GM12878 (cell line): ENCODE results near the gene CSF3. TPM values are rescaled to one million over a fixed set of nuclear protein-coding genes. Genes with fewer than 3 reads are reported as not detected.

ENCODE experiments used
- ASH2L ChIP-seq: fragments of 300-600, 200-600 bp; sonication (generic); IDR thresholded peaks from 2 replicates; pipeline ENCODE4 v1.6.1; 2017; ENCODE audit warnings: low read depth, mild to moderate bottlenecking, borderline replicate concordance
- ATF7 ChIP-seq: fragments of 450-650 bp; IDR thresholded peaks from 2 replicates; pipeline ENCODE4 v1.6.1; 2016; ENCODE audit warnings: low read depth, mild to moderate bottlenecking
- CHD1 ChIP-seq: IDR thresholded peaks from 2 replicates; pipeline ENCODE4 v1.6.1; 2012; ENCODE audit warnings: low read depth, low read length, improper control_type of control experiment
- NFXL1 ChIP-seq: fragments of 450-650 bp; IDR thresholded peaks from 2 replicates; pipeline ENCODE4 v1.6.1; 2017; ENCODE audit warnings: antibody characterized with exemption, mild to moderate bottlenecking, borderline replicate concordance
- NR2F1 ChIP-seq: fragments of 450-650 bp; conservative IDR thresholded peaks from 2 replicates; pipeline ENCODE4 v1.6.1; 2017; ENCODE audit warnings: mild to moderate bottlenecking
- RB1 ChIP-seq: fragments of 450-650 bp; formaldehyde crosslinking; IDR thresholded peaks from 2 replicates; pipeline ENCODE4 v1.6.1; 2017; ENCODE audit warnings: mild to moderate bottlenecking, borderline replicate concordance
- RFX5 ChIP-seq: IDR thresholded peaks from 2 replicates; pipeline ENCODE4 v1.6.1; 2011; ENCODE audit warnings: low read depth, low read length, improper control_type of control experiment
- SREBF2 ChIP-seq: IDR thresholded peaks from 2 replicates; pipeline ENCODE4 v1.6.1; 2012; ENCODE audit warnings: mild to moderate bottlenecking, low read length
- polyA plus RNA-seq, 11 experiments: library from polyadenylated mRNA; depleted of rRNA in 4 of 11; unstranded in 6 of 11; stranded (reverse) in 5 of 11; fragments of >200 nt; fragmentation: Nextera tagmentation in 4 of 11; fragmentation: Illumina TruSeq in 1 of 11; extraction: Ambion mirVana in 4 of 11; extraction: Trizol in 1 of 11; gene quantifications; 1 replicate in 1 of 11; 2 replicates in 10 of 11; pipeline versions ENCODE4 v1.2.1 to v1.2.3, GENCODE V29; 2011 to 2016; ENCODE audit warnings: inconsistent platforms in 2 of 11, missing spikeins in 2 of 11, low read depth in 1 of 11
- total RNA-seq, 4 experiments: library from RNA; depleted of rRNA in 3 of 4; stranded (reverse); fragments of >200 nt in 3 of 4; fragmentation: Illumina TruSeq in 1 of 4; extraction: Trizol in 1 of 4; gene quantifications; 2 replicates each; pipeline versions ENCODE4 v1.2.1 to v1.2.3, GENCODE V29; 2013 to 2021
- TF ChIP-seq, protein P1 (sequence below): fragments of 450-650 bp; IDR thresholded peaks from 2 replicates; pipeline ENCODE4 v1.6.1; 2017; ENCODE audit warnings: antibody characterized with exemption, mild to moderate bottlenecking, moderate library complexity
- TF ChIP-seq, protein P2 (sequence below): fragments of 450-650 bp; IDR thresholded peaks from 2 replicates; pipeline ENCODE4 v1.6.1; 2017; ENCODE audit warnings: mild to moderate bottlenecking, low read depth, inconsistent platforms; ENCODE audit not compliant: poor library complexity, severe bottlenecking

CSF3 gene
- total and polyA plus RNA-seq, 10 of the 15 experiments (the other 5 are each of a cell fraction or from before 2014, with no cell fraction given), result 0.09 to 0.28 (median 0.12) TPM; not detected in 5

DNA sequence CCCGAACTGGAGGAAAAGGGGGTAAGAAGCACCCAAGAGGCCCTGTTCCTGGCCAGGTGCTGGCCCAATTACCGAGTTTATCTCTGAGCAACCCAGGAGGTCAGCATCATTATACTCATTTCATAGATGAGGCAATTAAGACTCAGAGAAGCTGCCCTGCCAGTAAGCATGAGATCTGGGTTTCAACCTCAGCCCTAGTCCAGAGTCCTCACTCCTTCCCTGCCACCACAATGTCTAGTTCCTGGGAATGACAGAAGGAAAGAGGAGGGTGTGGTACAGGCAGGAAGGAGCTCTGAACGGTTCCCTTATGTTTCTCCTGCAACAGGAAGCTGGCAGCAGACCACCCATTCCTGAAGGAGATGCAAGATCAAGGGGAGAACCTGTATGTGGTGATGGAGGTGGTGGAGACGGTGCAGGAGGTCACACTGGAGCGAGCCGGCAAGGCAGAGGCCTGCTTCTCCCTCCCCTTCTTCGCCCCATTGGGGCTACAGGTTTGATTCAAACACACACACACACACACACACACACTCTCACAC lies 45.0 kb upstream of the CSF3 start (continued):
- TF ChIP-seq, protein P1, sequence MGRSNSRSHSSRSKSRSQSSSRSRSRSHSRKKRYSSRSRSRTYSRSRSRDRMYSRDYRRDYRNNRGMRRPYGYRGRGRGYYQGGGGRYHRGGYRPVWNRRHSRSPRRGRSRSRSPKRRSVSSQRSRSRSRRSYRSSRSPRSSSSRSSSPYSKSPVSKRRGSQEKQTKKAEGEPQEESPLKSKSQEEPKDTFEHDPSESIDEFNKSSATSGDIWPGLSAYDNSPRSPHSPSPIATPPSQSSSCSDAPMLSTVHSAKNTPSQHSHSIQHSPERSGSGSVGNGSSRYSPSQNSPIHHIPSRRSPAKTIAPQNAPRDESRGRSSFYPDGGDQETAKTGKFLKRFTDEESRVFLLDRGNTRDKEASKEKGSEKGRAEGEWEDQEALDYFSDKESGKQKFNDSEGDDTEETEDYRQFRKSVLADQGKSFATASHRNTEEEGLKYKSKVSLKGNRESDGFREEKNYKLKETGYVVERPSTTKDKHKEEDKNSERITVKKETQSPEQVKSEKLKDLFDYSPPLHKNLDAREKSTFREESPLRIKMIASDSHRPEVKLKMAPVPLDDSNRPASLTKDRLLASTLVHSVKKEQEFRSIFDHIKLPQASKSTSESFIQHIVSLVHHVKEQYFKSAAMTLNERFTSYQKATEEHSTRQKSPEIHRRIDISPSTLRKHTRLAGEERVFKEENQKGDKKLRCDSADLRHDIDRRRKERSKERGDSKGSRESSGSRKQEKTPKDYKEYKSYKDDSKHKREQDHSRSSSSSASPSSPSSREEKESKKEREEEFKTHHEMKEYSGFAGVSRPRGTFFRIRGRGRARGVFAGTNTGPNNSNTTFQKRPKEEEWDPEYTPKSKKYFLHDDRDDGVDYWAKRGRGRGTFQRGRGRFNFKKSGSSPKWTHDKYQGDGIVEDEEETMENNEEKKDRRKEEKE, result no peak
- no peak for TF ChIP-seq SREBF2
- TF ChIP-seq RB1, result no peak
- TF ChIP-seq ATF7, result no peak
- no peak for TF ChIP-seq NR2F1
- no peak for TF ChIP-seq CHD1
- TF ChIP-seq ASH2L, result no peak
- TF ChIP-seq, protein P2, sequence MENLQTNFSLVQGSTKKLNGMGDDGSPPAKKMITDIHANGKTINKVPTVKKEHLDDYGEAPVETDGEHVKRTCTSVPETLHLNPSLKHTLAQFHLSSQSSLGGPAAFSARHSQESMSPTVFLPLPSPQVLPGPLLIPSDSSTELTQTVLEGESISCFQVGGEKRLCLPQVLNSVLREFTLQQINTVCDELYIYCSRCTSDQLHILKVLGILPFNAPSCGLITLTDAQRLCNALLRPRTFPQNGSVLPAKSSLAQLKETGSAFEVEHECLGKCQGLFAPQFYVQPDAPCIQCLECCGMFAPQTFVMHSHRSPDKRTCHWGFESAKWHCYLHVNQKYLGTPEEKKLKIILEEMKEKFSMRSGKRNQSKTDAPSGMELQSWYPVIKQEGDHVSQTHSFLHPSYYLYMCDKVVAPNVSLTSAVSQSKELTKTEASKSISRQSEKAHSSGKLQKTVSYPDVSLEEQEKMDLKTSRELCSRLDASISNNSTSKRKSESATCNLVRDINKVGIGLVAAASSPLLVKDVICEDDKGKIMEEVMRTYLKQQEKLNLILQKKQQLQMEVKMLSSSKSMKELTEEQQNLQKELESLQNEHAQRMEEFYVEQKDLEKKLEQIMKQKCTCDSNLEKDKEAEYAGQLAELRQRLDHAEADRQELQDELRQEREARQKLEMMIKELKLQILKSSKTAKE, result no peak
- TF ChIP-seq RFX5, result no peak
- no peak for TF ChIP-seq NFXL1
